Mucosa of descending colon (tissue), 3 donors: ENCODE results near the gene TMEM168. TPM values are rescaled to one million over a fixed set of nuclear protein-coding genes. Genes with fewer than 3 reads are reported as not detected.

ENCODE experiments used
- ATAC-seq: fragments of 200-7000 bp; cut with Tn5 transposase; one replicate; pipeline ENCODE4 v1.9.1; 2020; ENCODE audit warnings: mild to moderate bottlenecking, moderate library complexity
- DNase-seq, 3 donors: peaks; one replicate each; pipeline ENCODE4 v3.0.0-alpha.2; 2020
- H3K36me3 ChIP-seq: fragments of 200-600 bp; one replicate; pipeline ENCODE4 v1.8.0; 2021; ENCODE audit warnings: low read depth, mild to moderate bottlenecking
- H3K4me1 ChIP-seq: fragments of 200-600 bp; one replicate; pipeline ENCODE4 v1.8.0; 2021; ENCODE audit warnings: low read depth, mild to moderate bottlenecking
- H3K4me3 ChIP-seq: fragments of 200-600 bp; one replicate; pipeline ENCODE4 v1.8.0; 2021; ENCODE audit warnings: mild to moderate bottlenecking
- H3K9me3 ChIP-seq: fragments of 200-600 bp; one replicate; pipeline ENCODE4 v1.8.0; 2021; ENCODE audit warnings: mild to moderate bottlenecking
- CTCF ChIP-seq: fragments of 200-600 bp; IDR thresholded peaks from one replicate; pipeline ENCODE4 v1.8.0; 2022; ENCODE audit warnings: antibody characterized with exemption, mild to moderate bottlenecking
- intact Hi-C, 2 donors: fragments of 100-400 bp; cut with DNase I in 1 of 2; cut with micrococcal nuclease in 1 of 2; formaldehyde crosslinking; loops; one replicate each; pipeline versions ENCODE4 v1.11.0 to v1.11.1; 2022; cut with DNase I, micrococcal nuclease
- total RNA-seq, 3 donors: library from RNA; stranded (reverse); fragmentation: NEBNext Ultra II Directional in 2 of 3; extraction: Animal tissue kit (Norgen Biotek cat#: 25700) in 2 of 3; gene quantifications; one replicate each; pipeline versions ENCODE4 v1.2.1 to v1.2.4, GENCODE V29; 2021 to 2023
- donor health status: DM: no; HTN: no; CAD: no; lungs with moderate emphysema.
- donor health status: DM: no; HTN: no; CAD: no.
- donor health status: DM: no; HTN: yes; CAD: no.

TMEM168 gene
- total RNA-seq, 3 donors from 2014 or later, result 29.1 to 53.0 (median 46.2) TPM

GRCh38 chr7:112777406-112777805, 12.8 kb downstream of the TMEM168 start:
- H3K9me3 ChIP-seq, result no peaks in the 10 kb centered on the region
- intact Hi-C loops, result no loop called here
- TF ChIP-seq CTCF, result no peak
- no peak for ATAC-seq
- no peaks in the 10 kb centered on the region for H3K4me1 ChIP-seq
- DNase-seq, result no peak
- no peaks in the 10 kb centered on the region for H3K36me3 ChIP-seq
- no peak overlapping the region for H3K4me3 ChIP-seq

DNA sequence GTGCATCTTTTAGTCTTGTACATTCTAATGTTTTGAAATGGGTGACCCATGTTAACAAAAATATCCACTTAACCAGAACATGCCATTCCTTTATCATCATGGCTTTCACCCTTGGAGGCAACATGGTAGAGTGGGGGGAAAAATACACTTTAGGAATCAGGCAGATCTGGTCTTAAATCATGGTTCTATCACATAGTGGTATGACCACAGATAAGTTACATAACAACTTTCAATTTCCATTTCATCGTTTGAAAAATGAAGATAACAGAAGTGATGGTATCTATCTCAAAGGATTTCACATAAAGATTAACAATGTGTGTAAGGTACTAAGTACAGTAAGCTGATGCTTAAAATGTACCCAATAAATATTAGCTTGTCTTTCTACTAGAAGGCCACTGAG, 19.0 kb downstream of the TMEM168 start:
- H3K9me3 ChIP-seq, result no peaks in the 10 kb centered on the region
- no peak for DNase-seq
- no peaks in the 10 kb centered on the region for H3K4me1 ChIP-seq
- ATAC-seq, result no peak
- no peak for TF ChIP-seq CTCF
- intact Hi-C loops, result no loop called here
- no peaks in the 10 kb centered on the region for H3K36me3 ChIP-seq
- no peak overlapping the region for H3K4me3 ChIP-seq

GRCh38 chr7:112770051-112770450, 20.1 kb downstream of the TMEM168 start:
- H3K4me3 ChIP-seq, result no peak overlapping the region
- no peaks in the 10 kb centered on the region for H3K4me1 ChIP-seq
- DNase-seq (no peak), ATAC-seq (no peak)
- H3K9me3 ChIP-seq, result no peaks in the 10 kb centered on the region
- no peak for TF ChIP-seq CTCF
- no peaks in the 10 kb centered on the region for H3K36me3 ChIP-seq
- intact Hi-C loops, result no loop called here

DNA sequence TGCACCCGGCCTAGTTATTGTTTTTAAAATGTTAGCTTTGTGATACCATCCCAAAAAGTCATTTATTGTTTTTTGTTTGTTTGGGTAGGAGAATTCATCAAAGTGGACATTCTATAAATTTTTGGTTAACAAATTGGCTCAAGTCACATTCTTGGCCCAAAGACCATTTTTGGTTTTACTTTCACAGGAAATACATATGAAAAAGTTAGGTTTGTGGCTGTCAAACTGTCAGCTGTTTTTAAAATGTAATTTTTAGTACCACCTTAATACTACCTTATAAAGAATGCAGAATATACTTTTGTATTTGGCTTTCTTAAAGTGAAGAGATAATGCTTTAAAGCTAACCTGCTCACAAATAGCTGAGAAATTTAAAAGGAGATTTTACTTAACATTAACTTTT, 25.1 kb downstream of the TMEM168 start:
- intact Hi-C loops, result no loop called here
- TF ChIP-seq CTCF, result no peak
- H3K9me3 ChIP-seq, result no peaks in the 10 kb centered on the region

GRCh38 chr7:112763996-112764395, 26.2 kb downstream of the TMEM168 start:
- no peak for ATAC-seq
- intact Hi-C loops, result no loop called here
- no peak for TF ChIP-seq CTCF
- Histone ChIP-seq H3K36me3 (no peaks in the 10 kb centered on the region), H3K9me3 (no peaks in the 10 kb centered on the region), H3K4me3 (no peak overlapping the region), H3K4me1 (no peaks in the 10 kb centered on the region)
- DNase-seq, result no peak

More for the DNA sequence above, 25.1 kb downstream of the TMEM168 start:
- no peak for ATAC-seq
- Histone ChIP-seq H3K4me1 (no peaks in the 10 kb centered on the region), H3K36me3 (no peaks in the 10 kb centered on the region), H3K4me3 (no peak overlapping the region)
- no peak for DNase-seq

GRCh38 chr7:112763298-112763697, 26.9 kb downstream of the TMEM168 start:
- no peak for TF ChIP-seq CTCF
- H3K4me3 ChIP-seq, result no peak overlapping the region
- no peaks in the 10 kb centered on the region for H3K9me3 ChIP-seq
- ATAC-seq (no peak), DNase-seq (no peak)
- intact Hi-C loops, result no loop called here
- no peaks in the 10 kb centered on the region for H3K4me1 ChIP-seq
- no peaks in the 10 kb centered on the region for H3K36me3 ChIP-seq
